Lung (tissue), 12 donors: ENCODE measurements around the gene FRMD8. TPM values are rescaled to one million over a fixed set of nuclear protein-coding genes. Genes with fewer than 3 reads are reported as not detected.

Experiments
- ATAC-seq: fragments of 200-7000 bp; cut with Tn5 transposase; one replicate; pipeline ENCODE4 v1.9.1; 2020; ENCODE audit warnings: moderate number of reproducible peaks; ENCODE audit not compliant: insufficient read depth, low FRiP score
- DNase-seq, 3 donors: peaks; one replicate each; pipeline ENCODE4 v3.0.0-alpha.2; 2013 to 2017
- H3K27ac ChIP-seq, 2 donors: one replicate each; pipeline ENCODE4 v1.5.1; 2013; ENCODE audit warnings: mild to moderate bottlenecking in 2 of 2, moderate library complexity in 2 of 2, control low read depth in 1 of 2, inconsistent platforms in 1 of 2, low read depth in 1 of 2, low read length in 1 of 2
- H3K27me3 ChIP-seq, 3 donors: one replicate each; pipeline ENCODE4 v1.5.1; 2013; ENCODE audit warnings: low read length in 2 of 3; ENCODE audit not compliant: control insufficient read depth in 3 of 3, insufficient read depth in 3 of 3
- H3K36me3 ChIP-seq, 4 donors: one replicate each; pipeline ENCODE4 v1.5.1; 2013; ENCODE audit warnings: low read length in 4 of 4, mild to moderate bottlenecking in 1 of 4, moderate library complexity in 1 of 4; ENCODE audit not compliant: control insufficient read depth in 4 of 4, insufficient read depth in 4 of 4
- H3K4me1 ChIP-seq, 5 donors: one replicate each; pipeline ENCODE4 v1.5.1; 2013; ENCODE audit warnings: low read length in 5 of 5, mild to moderate bottlenecking in 2 of 5, moderate library complexity in 1 of 5; ENCODE audit not compliant: control insufficient read depth in 5 of 5, insufficient read depth in 5 of 5
- H3K4me3 ChIP-seq: one replicate; pipeline ENCODE4 v1.5.1; 2013; ENCODE audit warnings: mild to moderate bottlenecking, control low read depth, moderate library complexity
- H3K9ac ChIP-seq, 2 donors: one replicate each; pipeline ENCODE4 v1.5.1; 2013; ENCODE audit warnings: low read length in 2 of 2, control low read depth in 1 of 2; ENCODE audit not compliant: insufficient read depth in 1 of 2
- H3K9me3 ChIP-seq, 4 donors: one replicate each; pipeline ENCODE4 v1.5.1; 2013; ENCODE audit warnings: low read length in 3 of 4, mild to moderate bottlenecking in 1 of 4, moderate library complexity in 1 of 4; ENCODE audit not compliant: control insufficient read depth in 4 of 4, insufficient read depth in 3 of 4
- WGBS, 2 donors: extraction: QIAGEN DNeasy Blood & Tissue Kit; methylation state at CpG; one replicate each; pipeline ENCODE4 v1.1.7; 2013; 5-methylcytosine and 5-hydroxymethylcytosine counted together
- polyA plus RNA-seq, 2 donors: library from polyadenylated mRNA; stranded (reverse); fragments of 200-250 nt; gene quantifications; one replicate each; pipeline ENCODE4 v1.2.1, GENCODE V29; 2013
- total RNA-seq, 2 donors: library from RNA; depleted of rRNA in 1 of 2; stranded (reverse); fragments of >200 nt in 1 of 2; gene quantifications; one replicate each; pipeline ENCODE4 v1.2.1, GENCODE V29; 2014 to 2021
- TF ChIP-seq, protein P1 (sequence below): IDR thresholded peaks from 2 replicates; pipeline ENCODE4 v1.5.1; 2012; ENCODE audit warnings: mild to moderate bottlenecking; ENCODE audit errors: control extremely low read depth, extremely low read depth
- donor health status: control.
- donor health status: control.
- donor health status: Bipolar disorder and iron deficiency.
- donor health status: healthy.
- donor health status: DM: yes; HTN: yes; CAD: no.

The FRMD8 gene
- total and polyA plus RNA-seq, 4 donors: 15.8 to 39.9 (median 22.1) TPM

- H3K36me3 ChIP-seq: peaks cover 0 to 7% (median 4%) of the 10 kb centered on the region in 4 donors
- DNase-seq (peak in 2 of 3 donors; percentile 71 to 80), ATAC-seq (no peak)
- H3K4me1 ChIP-seq: peaks cover 0 to 64% (median 32%) of the 10 kb centered on the region in 5 donors
- peak overlapping the region in 1 of 2 donors; percentile 95 for H3K9ac ChIP-seq
- H3K4me3 ChIP-seq: peak overlapping the region; percentile 68
- no peaks in the 10 kb centered on the region for H3K9me3 ChIP-seq
- WGBS, 2 donors: 1 to 3% methylated on average over 9 of the region's 9 CpGs
- peak overlapping the region; percentile 90 to 91 for H3K27ac ChIP-seq
- TF ChIP-seq, protein P1, sequence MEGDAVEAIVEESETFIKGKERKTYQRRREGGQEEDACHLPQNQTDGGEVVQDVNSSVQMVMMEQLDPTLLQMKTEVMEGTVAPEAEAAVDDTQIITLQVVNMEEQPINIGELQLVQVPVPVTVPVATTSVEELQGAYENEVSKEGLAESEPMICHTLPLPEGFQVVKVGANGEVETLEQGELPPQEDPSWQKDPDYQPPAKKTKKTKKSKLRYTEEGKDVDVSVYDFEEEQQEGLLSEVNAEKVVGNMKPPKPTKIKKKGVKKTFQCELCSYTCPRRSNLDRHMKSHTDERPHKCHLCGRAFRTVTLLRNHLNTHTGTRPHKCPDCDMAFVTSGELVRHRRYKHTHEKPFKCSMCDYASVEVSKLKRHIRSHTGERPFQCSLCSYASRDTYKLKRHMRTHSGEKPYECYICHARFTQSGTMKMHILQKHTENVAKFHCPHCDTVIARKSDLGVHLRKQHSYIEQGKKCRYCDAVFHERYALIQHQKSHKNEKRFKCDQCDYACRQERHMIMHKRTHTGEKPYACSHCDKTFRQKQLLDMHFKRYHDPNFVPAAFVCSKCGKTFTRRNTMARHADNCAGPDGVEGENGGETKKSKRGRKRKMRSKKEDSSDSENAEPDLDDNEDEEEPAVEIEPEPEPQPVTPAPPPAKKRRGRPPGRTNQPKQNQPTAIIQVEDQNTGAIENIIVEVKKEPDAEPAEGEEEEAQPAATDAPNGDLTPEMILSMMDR: no peak
- H3K27me3 ChIP-seq: no peaks in the 10 kb centered on the region
These were observed 39.8 kb downstream of the FRMD8 start for GRCh38 chr11:65425971-65426838.

- Histone ChIP-seq H3K4me3 (peak overlapping the region; percentile 68), H3K27ac (peak overlapping the region; percentile 91 to 97), H3K4me1 (peaks cover 0 to 57% (median 32%) of the 10 kb centered on the region in 5 donors), H3K9me3 (no peaks in the 10 kb centered on the region), H3K9ac (peak overlapping the region in 1 of 2 donors; percentile 95), H3K36me3 (peaks cover 0 to 7% (median 4%) of the 10 kb centered on the region in 4 donors), H3K27me3 (no peaks in the 10 kb centered on the region)
- peak in 1 of 3 donors; percentile 28 for DNase-seq
- TF ChIP-seq, protein P1: no peak
- WGBS, 2 donors: 11 to 48% methylated on average over 10 of the region's 10 CpGs
- no peak for ATAC-seq
These were observed 40.6 kb downstream of the FRMD8 start for GRCh38 chr11:65426839-65427690.

DNA sequence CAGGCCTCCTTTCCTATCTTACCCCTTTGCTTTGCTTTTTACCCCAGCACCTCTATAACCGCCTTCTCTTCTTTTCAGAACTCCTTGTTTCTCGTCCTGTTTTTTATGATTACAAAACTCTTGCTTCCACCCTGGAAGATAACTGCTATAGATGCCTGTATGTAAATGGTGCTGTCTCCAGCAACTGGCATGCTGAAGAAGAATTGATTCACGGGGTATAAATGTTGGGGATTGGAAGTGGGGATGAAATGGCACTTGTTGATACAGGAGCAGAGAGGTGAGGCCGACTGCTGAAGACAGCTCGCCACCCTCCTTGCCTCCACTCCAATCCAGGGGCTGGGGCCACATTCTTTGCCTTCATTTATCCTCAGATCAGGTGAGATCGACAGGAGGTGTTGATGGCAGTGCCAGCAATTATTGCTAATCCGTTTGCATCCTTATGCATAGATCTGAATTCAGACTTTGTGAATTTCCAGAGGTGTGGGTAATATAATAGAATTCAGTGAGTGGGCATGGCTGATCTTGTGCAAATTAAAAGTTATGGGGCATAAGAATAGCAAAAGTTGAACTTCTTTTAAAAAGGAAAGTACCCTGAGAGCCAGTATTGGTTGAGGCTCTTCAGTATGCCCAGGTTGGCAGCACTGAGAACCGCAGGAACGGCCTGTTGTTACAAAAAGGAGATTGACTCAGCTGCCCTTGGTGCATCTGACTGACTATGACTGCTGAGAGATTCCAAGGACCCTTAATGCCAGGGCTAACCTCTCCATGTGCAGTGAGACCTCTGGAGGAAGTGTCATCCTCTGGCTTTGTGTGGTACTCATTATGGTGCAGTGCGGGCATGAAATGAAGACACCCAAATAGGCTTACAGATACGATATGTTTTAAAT lies 41.5 kb downstream of the FRMD8 start:
- no peaks in the 10 kb centered on the region for H3K27me3 ChIP-seq
- ATAC-seq: no peak
- no peaks in the 10 kb centered on the region for H3K9me3 ChIP-seq
- H3K4me3 ChIP-seq: peak overlapping the region; percentile 68
- TF ChIP-seq, protein P1: no peak
- WGBS, 2 donors: 19 to 48% methylated on average over 11 of the region's 11 CpGs
- peak overlapping the region; percentile 47 to 97 for H3K27ac ChIP-seq
- no peak overlapping the region for H3K9ac ChIP-seq
- H3K36me3 ChIP-seq: peaks cover 0 to 7% (median 4%) of the 10 kb centered on the region in 4 donors
- peaks cover 0 to 54% (median 32%) of the 10 kb centered on the region in 5 donors for H3K4me1 ChIP-seq
- peak in 1 of 3 donors; percentile 9 for DNase-seq
